ENCODE measurements around the gene ARVCF. TPM values are rescaled to one million over a fixed set of nuclear protein-coding genes. Genes with fewer than 3 reads are reported as not detected.

The ARVCF gene
- total and polyA plus RNA-seq, 9 of the 15 experiments (the other 6 are each of a cell fraction or from before 2014, with no cell fraction given), result 0.03 to 97.4 (median 15.6) TPM

DNA sequence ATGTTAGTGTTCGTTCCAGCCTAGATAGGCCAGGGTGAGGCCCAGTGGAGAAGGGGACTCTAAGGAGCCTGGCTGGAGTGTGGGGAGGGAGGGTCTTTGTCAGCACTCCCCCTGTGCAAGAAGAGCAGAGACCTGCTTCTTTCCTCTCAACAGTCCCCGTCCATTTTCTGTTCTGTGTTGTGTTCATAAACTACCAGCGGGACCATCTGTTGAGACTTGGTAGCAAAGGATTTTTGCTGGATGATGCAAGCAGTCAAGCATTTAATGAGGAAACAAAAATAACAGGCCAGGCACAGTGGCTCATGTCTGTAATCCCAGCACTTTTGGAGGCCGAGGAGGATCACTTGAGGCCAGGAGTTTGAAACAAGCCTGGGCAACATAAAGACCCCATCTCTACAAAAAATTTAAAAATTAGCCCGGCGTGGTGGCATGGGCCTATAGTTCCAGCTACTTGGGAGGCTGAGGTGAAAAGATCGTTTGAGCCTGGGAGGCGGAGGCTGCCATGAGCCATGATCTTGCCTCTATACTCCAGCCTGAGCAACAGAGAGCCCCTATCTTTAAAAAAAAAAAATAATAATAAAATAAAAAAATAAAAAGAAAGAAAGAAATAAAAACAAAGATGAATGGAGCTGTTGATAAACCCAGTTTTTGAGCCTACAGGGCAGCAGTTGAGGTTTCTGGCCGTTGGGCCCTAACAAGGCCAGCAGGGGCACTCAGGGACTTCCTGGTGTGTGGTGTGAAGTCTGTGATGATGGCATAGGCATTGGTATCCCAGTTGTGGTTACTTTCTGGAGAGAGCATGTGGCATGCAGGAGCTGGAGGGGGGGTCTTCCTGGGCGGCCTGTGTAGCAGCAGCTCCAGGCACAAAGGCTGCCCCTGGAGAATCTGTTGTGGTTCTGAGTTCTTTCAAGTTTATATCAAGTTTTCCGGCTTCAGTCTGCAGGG lies 73.3 kb downstream of the ARVCF start (continued):
- no peak for TF ChIP-seq AFF1 (IDR thresholded peaks at IDR 0.05; ENCODE audit: low read depth in 1 of 2, partially characterized antibody in 2 of 2)
- TF ChIP-seq GTF2A2 (tag; IDR thresholded peaks at IDR 0.05), result no peak
- TF ChIP-seq, protein P1, sequence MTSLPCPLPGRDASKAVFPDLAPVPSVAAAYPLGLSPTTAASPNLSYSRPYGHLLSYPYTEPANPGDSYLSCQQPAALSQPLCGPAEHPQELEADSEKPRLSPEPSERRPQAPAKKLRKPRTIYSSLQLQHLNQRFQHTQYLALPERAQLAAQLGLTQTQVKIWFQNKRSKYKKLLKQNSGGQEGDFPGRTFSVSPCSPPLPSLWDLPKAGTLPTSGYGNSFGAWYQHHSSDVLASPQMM (CRISPR knock-in tag; IDR thresholded peaks at IDR 0.05), result no peak
- peak; percentile 78; the same call in 1 of the 2 replicates for TF ChIP-seq ZNF764 (CRISPR knock-in tag; IDR thresholded peaks at IDR 0.05; ENCODE audit: low read depth)
- no peak for TF ChIP-seq NBN (IDR thresholded peaks at IDR 0.05; ENCODE audit: low read depth)
- no peak for TF ChIP-seq RNF2 (IDR thresholded peaks at IDR 0.05)
- TF ChIP-seq ARID2 (IDR thresholded peaks at IDR 0.05), result no peak
- no peak for TF ChIP-seq ZKSCAN8 (CRISPR knock-in tag; IDR thresholded peaks at IDR 0.05)
- TF ChIP-seq, protein P2, sequence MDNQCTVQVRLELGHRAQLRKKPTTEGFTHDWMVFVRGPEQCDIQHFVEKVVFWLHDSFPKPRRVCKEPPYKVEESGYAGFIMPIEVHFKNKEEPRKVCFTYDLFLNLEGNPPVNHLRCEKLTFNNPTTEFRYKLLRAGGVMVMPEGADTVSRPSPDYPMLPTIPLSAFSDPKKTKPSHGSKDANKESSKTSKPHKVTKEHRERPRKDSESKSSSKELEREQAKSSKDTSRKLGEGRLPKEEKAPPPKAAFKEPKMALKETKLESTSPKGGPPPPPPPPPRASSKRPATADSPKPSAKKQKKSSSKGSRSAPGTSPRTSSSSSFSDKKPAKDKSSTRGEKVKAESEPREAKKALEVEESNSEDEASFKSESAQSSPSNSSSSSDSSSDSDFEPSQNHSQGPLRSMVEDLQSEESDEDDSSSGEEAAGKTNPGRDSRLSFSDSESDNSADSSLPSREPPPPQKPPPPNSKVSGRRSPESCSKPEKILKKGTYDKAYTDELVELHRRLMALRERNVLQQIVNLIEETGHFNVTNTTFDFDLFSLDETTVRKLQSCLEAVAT (IDR thresholded peaks at IDR 0.05), result no peak
- no peak for TF ChIP-seq FOXJ3 (CRISPR knock-in tag; IDR thresholded peaks at IDR 0.05)
- no peak for TF ChIP-seq GATA2 (CRISPR knock-in tag; IDR thresholded peaks at IDR 0.05)
- TF ChIP-seq SOX6 (IDR thresholded peaks at IDR 0.05), result no peak
- no peak for TF ChIP-seq ID3 (CRISPR knock-in tag; IDR thresholded peaks at IDR 0.05)
- no peak for TF ChIP-seq ID3 (tag; IDR thresholded peaks at IDR 0.05)
- peak; percentile 84 for TF ChIP-seq ZNF57 (CRISPR knock-in tag; IDR thresholded peaks at IDR 0.05)
- 0 out of 4 replicates have a peak, but pooled peaks of 1 of the 2 experiments have one; percentile 2 for TF ChIP-seq RCOR1 (IDR thresholded peaks at IDR 0.05; ENCODE audit: borderline replicate concordance in 1 of 2, low read depth in 2 of 2, low read length in 2 of 2)
- TF ChIP-seq BACH1 (tag; IDR thresholded peaks at IDR 0.05), result no peak

Data from K562 (cell line).